Parathyroid adenoma (tissue), 2 donors: ENCODE measurements around the gene RNF31.

Experiments used
- H2AFZ ChIP-seq: fragments of 300-600 bp; sonication (generic); one replicate; pipeline ENCODE4 v1.7.0; 2017; ENCODE audit warnings: antibody characterized with exemption, mild to moderate bottlenecking
- H3K27ac ChIP-seq: fragments of 300-600 bp; sonication (generic); one replicate; pipeline ENCODE4 v1.7.0; 2017
- H3K27me3 ChIP-seq: fragments of 300-600 bp; sonication (generic); one replicate; pipeline ENCODE4 v1.7.0; 2017; ENCODE audit warnings: low read length; ENCODE audit not compliant: control insufficient read depth, insufficient read depth
- H3K36me3 ChIP-seq: fragments of 300-600 bp; sonication (generic); one replicate; pipeline ENCODE4 v1.7.0; 2017; ENCODE audit warnings: low read length; ENCODE audit not compliant: control insufficient read depth, insufficient read depth
- H3K4me1 ChIP-seq: fragments of 300-600 bp; sonication (generic); one replicate; pipeline ENCODE4 v1.7.0; 2017; ENCODE audit warnings: control low read depth
- H3K4me2 ChIP-seq: fragments of 300-600 bp; sonication (generic); one replicate; pipeline ENCODE4 v1.7.0; 2017; ENCODE audit warnings: low read length
- H3K4me3 ChIP-seq: fragments of 300-600 bp; sonication (generic); one replicate; pipeline ENCODE4 v1.7.0; 2017; ENCODE audit warnings: low read depth, low read length
- H3K79me2 ChIP-seq: fragments of 300-600 bp; sonication (generic); one replicate; pipeline ENCODE4 v1.7.0; 2017; ENCODE audit warnings: control low read depth
- H3K9ac ChIP-seq: fragments of 300-600 bp; sonication (generic); one replicate; pipeline ENCODE4 v1.7.0; 2017; ENCODE audit warnings: mild to moderate bottlenecking
- H3K9me3 ChIP-seq: fragments of 300-600 bp; sonication (generic); one replicate; pipeline ENCODE4 v1.7.0; 2017; ENCODE audit warnings: low read length; ENCODE audit not compliant: control insufficient read depth
- TF ChIP-seq, protein P1 (sequence below): fragments of 300-600 bp; sonication (generic); IDR thresholded peaks from one replicate; pipeline ENCODE4 v1.7.0; 2017; ENCODE audit warnings: antibody characterized with exemption, mild to moderate bottlenecking
- donor health status: primary hyperparathyroidism.

The RNF31 gene

DNA sequence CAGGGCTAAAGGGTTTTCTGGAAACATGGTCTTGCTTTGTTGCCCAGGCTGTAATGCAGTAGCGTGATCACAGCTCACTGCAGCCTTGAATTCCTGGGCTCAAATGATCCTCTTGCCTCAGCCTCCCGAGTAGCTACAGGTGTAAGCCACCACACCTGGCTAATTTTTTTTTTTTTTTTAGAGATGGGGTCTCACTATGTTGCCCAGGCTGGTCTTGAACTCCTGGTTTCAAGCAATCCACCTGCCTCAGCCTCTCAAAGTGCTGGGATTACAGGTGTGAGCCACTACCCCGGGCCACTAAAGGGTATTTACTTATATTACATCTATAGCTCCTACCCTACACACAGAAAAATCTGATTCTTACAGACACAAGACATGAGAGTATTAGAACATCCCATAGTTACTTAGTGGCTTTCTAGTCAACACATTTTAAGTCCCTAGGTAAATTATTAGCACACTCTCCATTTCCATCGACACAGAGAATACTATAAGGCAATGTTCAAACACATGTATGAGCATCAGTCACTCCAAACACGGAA lies 38.9 kb upstream of the RNF31 start:
- H3K27me3 ChIP-seq = no peaks in the 10 kb centered on the region
- H3K79me2 ChIP-seq = peaks cover 25% of the 10 kb centered on the region
- no peaks in the 10 kb centered on the region for H3K36me3 ChIP-seq
- peak overlapping the region; percentile 52 for H2AFZ ChIP-seq
- peak overlapping the region; percentile 48 for H3K27ac ChIP-seq
- no peak overlapping the region for H3K9ac ChIP-seq
- no peaks in the 10 kb centered on the region for H3K9me3 ChIP-seq
- TF ChIP-seq, protein P1, sequence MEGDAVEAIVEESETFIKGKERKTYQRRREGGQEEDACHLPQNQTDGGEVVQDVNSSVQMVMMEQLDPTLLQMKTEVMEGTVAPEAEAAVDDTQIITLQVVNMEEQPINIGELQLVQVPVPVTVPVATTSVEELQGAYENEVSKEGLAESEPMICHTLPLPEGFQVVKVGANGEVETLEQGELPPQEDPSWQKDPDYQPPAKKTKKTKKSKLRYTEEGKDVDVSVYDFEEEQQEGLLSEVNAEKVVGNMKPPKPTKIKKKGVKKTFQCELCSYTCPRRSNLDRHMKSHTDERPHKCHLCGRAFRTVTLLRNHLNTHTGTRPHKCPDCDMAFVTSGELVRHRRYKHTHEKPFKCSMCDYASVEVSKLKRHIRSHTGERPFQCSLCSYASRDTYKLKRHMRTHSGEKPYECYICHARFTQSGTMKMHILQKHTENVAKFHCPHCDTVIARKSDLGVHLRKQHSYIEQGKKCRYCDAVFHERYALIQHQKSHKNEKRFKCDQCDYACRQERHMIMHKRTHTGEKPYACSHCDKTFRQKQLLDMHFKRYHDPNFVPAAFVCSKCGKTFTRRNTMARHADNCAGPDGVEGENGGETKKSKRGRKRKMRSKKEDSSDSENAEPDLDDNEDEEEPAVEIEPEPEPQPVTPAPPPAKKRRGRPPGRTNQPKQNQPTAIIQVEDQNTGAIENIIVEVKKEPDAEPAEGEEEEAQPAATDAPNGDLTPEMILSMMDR = no peak
- no peak overlapping the region for H3K4me3 ChIP-seq
- no peak overlapping the region for H3K4me2 ChIP-seq
- H3K4me1 ChIP-seq = peaks cover 7% of the 10 kb centered on the region

- Histone ChIP-seq H3K4me2 (no peak overlapping the region), H2AFZ (no peak overlapping the region), H3K27me3 (no peaks in the 10 kb centered on the region), H3K4me1 (peaks cover 9% of the 10 kb centered on the region), H3K36me3 (no peaks in the 10 kb centered on the region), H3K27ac (no peak overlapping the region), H3K9me3 (no peaks in the 10 kb centered on the region), H3K4me3 (no peak overlapping the region), H3K9ac (no peak overlapping the region), H3K79me2 (peaks cover 22% of the 10 kb centered on the region)
- TF ChIP-seq, protein P1 = no peak
Observed at GRCh38 chr14:24110060-24110459, 37.2 kb upstream of the RNF31 start.

DNA sequence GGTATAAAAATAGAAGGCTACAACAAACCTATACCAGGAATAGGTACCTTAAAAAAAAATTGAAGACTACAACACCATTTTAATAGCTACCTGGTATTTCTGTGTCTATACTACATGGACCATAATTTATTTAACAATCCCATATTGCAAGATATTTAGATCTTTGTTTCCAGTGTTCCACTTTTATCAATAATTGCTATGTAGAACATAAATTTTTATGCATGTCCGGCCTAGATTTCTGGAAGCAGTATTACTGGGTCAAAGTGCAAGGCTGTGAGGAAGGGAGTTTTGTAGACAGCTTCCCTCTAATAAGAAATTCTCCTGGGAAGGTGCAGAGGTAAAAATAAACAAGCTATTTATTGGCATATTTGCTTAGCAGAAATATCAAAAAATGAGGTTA lies 36.8 kb upstream of the RNF31 start:
- Histone ChIP-seq H3K4me1 (peaks cover 9% of the 10 kb centered on the region), H3K27me3 (no peaks in the 10 kb centered on the region), H3K9me3 (no peaks in the 10 kb centered on the region), H2AFZ (no peak overlapping the region), H3K9ac (no peak overlapping the region), H3K27ac (no peak overlapping the region), H3K36me3 (no peaks in the 10 kb centered on the region), H3K4me3 (no peak overlapping the region), H3K4me2 (no peak overlapping the region), H3K79me2 (peaks cover 24% of the 10 kb centered on the region)
- TF ChIP-seq, protein P1 = no peak

GRCh38 chr14:24113379-24113800 lies 33.9 kb upstream of the RNF31 start:
- Histone ChIP-seq H3K9ac (peak overlapping the region; percentile 61), H3K79me2 (peaks cover 26% of the 10 kb centered on the region), H3K27me3 (no peaks in the 10 kb centered on the region), H3K36me3 (no peaks in the 10 kb centered on the region), H2AFZ (peak overlapping the region; percentile 86), H3K9me3 (no peaks in the 10 kb centered on the region), H3K27ac (peak overlapping the region; percentile 100), H3K4me1 (peaks cover 19% of the 10 kb centered on the region), H3K4me3 (peak overlapping the region; percentile 99), H3K4me2 (peak overlapping the region; percentile 84)
- TF ChIP-seq, protein P1 = no peak
